ENCODE measurements around the gene PRKCE.
"Not testable (repeated sequence)": the region's sequence is repeated elsewhere in the genome, so short reads cannot be mapped to it uniquely, and the experiment has no call there.

The PRKCE gene

GRCh38 chr2:45690231-45690630 is 38.8 kb downstream of the PRKCE start:
- no peak for TF ChIP-seq POLR2A (IDR thresholded peaks at IDR 0.05; ENCODE audit: low read depth, low read length)
- TF ChIP-seq TAF1 (IDR thresholded peaks at IDR 0.05; ENCODE audit: borderline replicate concordance, low read depth, low read length), result no peak
- no peak for TF ChIP-seq POLR2AphosphoS5 (IDR thresholded peaks at IDR 0.05; ENCODE audit: low read depth, low read length)
- FAIRE-seq (no peak), DNase-seq (ENCODE audit: insufficient read length) (no peak)

GRCh38 chr2:45691171-45691999 is 39.9 kb downstream of the PRKCE start:
- TF ChIP-seq POLR2AphosphoS5 (IDR thresholded peaks at IDR 0.05; ENCODE audit: low read depth, low read length) (no peak), POLR2A (IDR thresholded peaks at IDR 0.05; ENCODE audit: low read depth, low read length) (no peak), TAF1 (IDR thresholded peaks at IDR 0.05; ENCODE audit: borderline replicate concordance, low read depth, low read length) (no peak)
- FAIRE-seq, result peak; percentile 84
- DNase-seq (ENCODE audit: insufficient read length), result no peak

- TF ChIP-seq TAF1 (IDR thresholded peaks at IDR 0.05; ENCODE audit: borderline replicate concordance, low read depth, low read length), result no peak
- no peak for TF ChIP-seq POLR2AphosphoS5 (IDR thresholded peaks at IDR 0.05; ENCODE audit: low read depth, low read length)
- no peak for TF ChIP-seq POLR2A (IDR thresholded peaks at IDR 0.05; ENCODE audit: low read depth, low read length)
- no peak for FAIRE-seq
- no peak for DNase-seq (ENCODE audit: insufficient read length)
These were observed 41.1 kb downstream of the PRKCE start for GRCh38 chr2:45692566-45692965.

DNA sequence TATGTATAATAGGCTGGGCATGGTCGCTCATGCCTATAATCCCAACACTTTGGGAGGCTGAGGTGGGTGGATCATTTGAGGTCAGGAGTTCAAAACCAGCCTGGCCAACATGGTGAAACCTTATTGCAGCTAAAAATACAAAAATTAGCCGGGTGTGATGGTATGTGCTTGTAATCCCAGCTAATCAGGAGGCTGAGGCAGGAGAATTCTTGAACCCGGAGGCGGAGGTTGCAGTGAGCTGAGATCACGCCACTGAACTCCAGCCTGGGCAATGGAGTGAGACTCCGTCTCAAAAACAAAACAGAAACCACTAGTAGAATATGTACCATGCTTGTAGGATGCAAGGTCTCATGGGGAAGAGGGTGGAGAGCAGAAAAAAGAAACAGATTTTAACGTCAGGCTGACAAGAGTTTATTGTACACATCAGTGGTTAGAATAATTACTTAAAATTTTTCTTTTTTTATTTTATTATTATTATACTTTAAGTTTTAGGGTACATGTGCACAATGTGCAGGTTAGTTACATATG is 44.1 kb downstream of the PRKCE start:
- DNase-seq (ENCODE audit: insufficient read length), result not testable (repeated sequence)
- peak; percentile 46 for FAIRE-seq

DNA sequence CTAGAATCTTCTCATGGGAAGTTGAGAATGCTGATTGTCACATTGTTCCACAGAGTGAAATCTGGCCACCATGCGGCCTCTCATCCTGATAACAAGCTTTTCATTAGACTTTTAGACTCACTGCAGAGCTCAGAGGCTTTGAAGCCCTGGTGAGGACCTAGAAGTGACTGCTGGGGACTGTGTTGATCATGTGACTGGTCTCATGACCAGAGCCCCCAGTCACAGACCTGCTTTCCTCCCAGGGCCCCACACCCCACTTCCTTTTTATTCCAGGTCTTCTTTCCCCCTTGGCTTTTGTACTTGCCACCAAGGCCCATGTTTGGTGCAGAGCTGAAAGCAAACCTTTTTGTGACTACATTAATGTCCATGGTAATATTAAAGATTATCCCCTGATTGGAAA is 45.2 kb downstream of the PRKCE start:
- no peak for FAIRE-seq
- TF ChIP-seq POLR2A (IDR thresholded peaks at IDR 0.05; ENCODE audit: low read depth, low read length) (no peak), POLR2AphosphoS5 (IDR thresholded peaks at IDR 0.05; ENCODE audit: low read depth, low read length) (no peak), TAF1 (IDR thresholded peaks at IDR 0.05; ENCODE audit: borderline replicate concordance, low read depth, low read length) (no peak)
- no peak for DNase-seq (ENCODE audit: insufficient read length)

DNA sequence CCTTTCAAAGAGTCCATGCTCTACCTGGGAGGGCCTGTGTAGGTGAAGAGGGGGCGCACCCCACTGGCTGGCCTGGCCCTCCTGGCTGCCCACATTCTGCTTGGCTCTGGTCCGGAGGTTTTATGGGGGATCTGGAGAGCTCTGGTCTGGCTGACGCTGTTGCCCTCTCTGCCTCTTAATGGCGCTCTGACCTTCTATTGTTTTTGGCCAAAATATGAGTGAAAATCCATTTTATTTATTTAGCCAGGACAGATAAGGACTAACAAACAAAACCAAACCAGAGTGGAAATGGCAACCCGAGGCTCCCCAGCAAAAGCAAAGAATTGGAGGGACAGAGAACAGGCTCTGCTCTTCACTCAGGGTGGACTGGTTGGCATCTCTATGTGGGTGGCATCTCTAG is 45.7 kb downstream of the PRKCE start:
- FAIRE-seq (no peak), DNase-seq (ENCODE audit: insufficient read length) (no peak)
- no peak for TF ChIP-seq TAF1 (IDR thresholded peaks at IDR 0.05; ENCODE audit: borderline replicate concordance, low read depth, low read length)
- TF ChIP-seq POLR2AphosphoS5 (IDR thresholded peaks at IDR 0.05; ENCODE audit: low read depth, low read length), result no peak
- no peak for TF ChIP-seq POLR2A (IDR thresholded peaks at IDR 0.05; ENCODE audit: low read depth, low read length)

- TF ChIP-seq TAF1 (IDR thresholded peaks at IDR 0.05; ENCODE audit: borderline replicate concordance, low read depth, low read length), result no peak
- no peak for TF ChIP-seq POLR2AphosphoS5 (IDR thresholded peaks at IDR 0.05; ENCODE audit: low read depth, low read length)
- no peak for TF ChIP-seq POLR2A (IDR thresholded peaks at IDR 0.05; ENCODE audit: low read depth, low read length)
- no peak for FAIRE-seq
- no peak for DNase-seq (ENCODE audit: insufficient read length)
These were observed 47.1 kb downstream of the PRKCE start for GRCh38 chr2:45698554-45698953.

GRCh38 chr2:45699032-45699658 is 47.7 kb downstream of the PRKCE start:
- FAIRE-seq (no peak), DNase-seq (ENCODE audit: insufficient read length) (no peak)
- TF ChIP-seq TAF1 (IDR thresholded peaks at IDR 0.05; ENCODE audit: borderline replicate concordance, low read depth, low read length), result no peak
- no peak for TF ChIP-seq POLR2AphosphoS5 (IDR thresholded peaks at IDR 0.05; ENCODE audit: low read depth, low read length)
- no peak for TF ChIP-seq POLR2A (IDR thresholded peaks at IDR 0.05; ENCODE audit: low read depth, low read length)

GRCh38 chr2:45700407-45701013 is 49.0 kb downstream of the PRKCE start:
- no peak for FAIRE-seq
- no peak for TF ChIP-seq POLR2A (IDR thresholded peaks at IDR 0.05; ENCODE audit: low read depth, low read length)
- no peak for DNase-seq (ENCODE audit: insufficient read length)

DNA sequence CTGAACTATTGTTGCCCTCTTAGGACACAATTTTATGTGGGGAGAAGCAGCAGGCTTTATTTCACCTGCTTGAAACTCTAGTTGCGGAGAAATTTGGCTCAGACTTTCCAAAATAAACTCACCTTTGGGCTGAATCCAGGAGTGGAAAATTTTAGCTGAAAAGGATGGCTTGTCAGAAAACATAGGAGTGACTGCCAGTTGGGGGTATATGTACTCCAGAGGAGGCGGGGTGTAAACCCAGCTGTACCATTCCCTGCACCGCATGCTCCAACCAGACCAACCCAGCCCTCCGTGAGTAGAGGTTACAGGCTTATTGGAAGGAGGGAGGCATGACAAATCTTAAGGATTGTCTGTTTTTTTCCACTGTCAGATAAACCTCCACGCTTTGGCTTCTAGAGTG is 53.8 kb downstream of the PRKCE start:
- TF ChIP-seq POLR2A (IDR thresholded peaks at IDR 0.05; ENCODE audit: low read depth, low read length) (no peak), TAF1 (IDR thresholded peaks at IDR 0.05; ENCODE audit: borderline replicate concordance, low read depth, low read length) (no peak), POLR2AphosphoS5 (IDR thresholded peaks at IDR 0.05; ENCODE audit: low read depth, low read length) (no peak)
- FAIRE-seq (no peak), DNase-seq (ENCODE audit: insufficient read length) (no peak)

DNA sequence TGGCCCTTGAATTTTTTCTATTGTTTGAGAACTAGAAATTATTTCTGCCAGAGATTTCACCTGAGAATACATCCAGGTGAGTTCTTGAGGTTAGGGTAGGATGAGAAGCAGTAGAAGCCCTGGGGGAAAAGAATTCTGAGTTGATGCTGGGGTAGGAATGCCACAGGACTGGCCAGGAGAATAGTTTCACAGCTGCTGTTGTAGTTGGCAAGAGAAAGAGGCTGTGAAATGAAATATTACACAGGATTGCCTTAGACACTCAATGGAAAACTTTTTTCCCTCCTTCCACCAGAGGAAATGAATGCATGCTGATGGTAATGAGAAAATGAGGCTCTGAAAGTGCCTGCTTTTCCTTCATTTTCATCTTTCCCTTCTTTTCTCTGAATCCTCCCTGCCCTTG is 54.6 kb downstream of the PRKCE start:
- TF ChIP-seq TAF1 (IDR thresholded peaks at IDR 0.05; ENCODE audit: borderline replicate concordance, low read depth, low read length), result no peak
- no peak for TF ChIP-seq POLR2AphosphoS5 (IDR thresholded peaks at IDR 0.05; ENCODE audit: low read depth, low read length)
- no peak for TF ChIP-seq POLR2A (IDR thresholded peaks at IDR 0.05; ENCODE audit: low read depth, low read length)
- FAIRE-seq (no peak), DNase-seq (ENCODE audit: insufficient read length) (no peak)

- DNase-seq (ENCODE audit: insufficient read length) (no peak), FAIRE-seq (no peak)
- TF ChIP-seq POLR2AphosphoS5 (IDR thresholded peaks at IDR 0.05; ENCODE audit: low read depth, low read length), result no peak
- TF ChIP-seq TAF1 (IDR thresholded peaks at IDR 0.05; ENCODE audit: borderline replicate concordance, low read depth, low read length), result no peak
- TF ChIP-seq POLR2A (IDR thresholded peaks at IDR 0.05; ENCODE audit: low read depth, low read length), result no peak
These were observed 55.5 kb downstream of the PRKCE start for GRCh38 chr2:45707006-45707405.
